HG02885 (cell line): ENCODE results near the gene PHF19.
A peak's percentile ranks its signal among the peaks of the same experiment; 100 is the strongest.

Experiments
- ATAC-seq: cut with Tn5 transposase; IDR thresholded peaks from one replicate; pipeline ENCODE4 v1.9.1; 2021; ENCODE audit warnings: mild to moderate bottlenecking; ENCODE audit not compliant: unreplicated experiment, poor library complexity

The PHF19 gene

DNA sequence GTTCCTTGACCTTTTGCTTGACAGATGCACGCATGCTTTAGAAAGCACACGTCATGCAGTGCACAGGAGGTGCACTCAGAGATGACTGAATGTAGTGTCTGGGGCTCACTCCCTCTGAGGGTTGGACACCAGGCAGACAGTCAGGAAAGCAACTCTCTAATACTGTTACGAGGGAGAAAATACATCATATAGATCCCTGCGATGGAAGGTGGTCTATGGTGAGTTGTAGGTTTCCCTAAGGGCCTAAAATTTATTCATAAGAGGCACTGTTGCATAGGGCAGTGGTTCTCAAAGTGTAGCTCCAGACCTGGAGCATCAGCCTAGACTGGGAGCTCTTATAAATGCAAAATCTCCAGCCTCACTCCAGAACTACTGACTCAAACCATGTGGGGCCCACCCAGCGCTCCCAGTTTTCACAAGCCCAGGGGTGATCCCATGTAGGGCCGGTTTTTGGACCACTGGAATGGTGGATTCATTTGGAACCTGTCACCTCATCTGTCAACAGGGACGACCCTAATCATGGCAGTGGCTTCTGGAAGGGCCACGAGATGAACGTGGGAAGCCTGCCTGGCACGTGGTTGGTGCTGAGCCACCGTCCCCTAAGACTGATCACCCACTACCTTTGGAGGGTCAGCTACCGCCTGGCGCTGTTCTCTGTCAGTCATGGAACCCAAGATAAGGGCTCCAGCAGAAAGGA lies 16.8 kb upstream of the PHF19 start:
- ATAC-seq = no peak

DNA sequence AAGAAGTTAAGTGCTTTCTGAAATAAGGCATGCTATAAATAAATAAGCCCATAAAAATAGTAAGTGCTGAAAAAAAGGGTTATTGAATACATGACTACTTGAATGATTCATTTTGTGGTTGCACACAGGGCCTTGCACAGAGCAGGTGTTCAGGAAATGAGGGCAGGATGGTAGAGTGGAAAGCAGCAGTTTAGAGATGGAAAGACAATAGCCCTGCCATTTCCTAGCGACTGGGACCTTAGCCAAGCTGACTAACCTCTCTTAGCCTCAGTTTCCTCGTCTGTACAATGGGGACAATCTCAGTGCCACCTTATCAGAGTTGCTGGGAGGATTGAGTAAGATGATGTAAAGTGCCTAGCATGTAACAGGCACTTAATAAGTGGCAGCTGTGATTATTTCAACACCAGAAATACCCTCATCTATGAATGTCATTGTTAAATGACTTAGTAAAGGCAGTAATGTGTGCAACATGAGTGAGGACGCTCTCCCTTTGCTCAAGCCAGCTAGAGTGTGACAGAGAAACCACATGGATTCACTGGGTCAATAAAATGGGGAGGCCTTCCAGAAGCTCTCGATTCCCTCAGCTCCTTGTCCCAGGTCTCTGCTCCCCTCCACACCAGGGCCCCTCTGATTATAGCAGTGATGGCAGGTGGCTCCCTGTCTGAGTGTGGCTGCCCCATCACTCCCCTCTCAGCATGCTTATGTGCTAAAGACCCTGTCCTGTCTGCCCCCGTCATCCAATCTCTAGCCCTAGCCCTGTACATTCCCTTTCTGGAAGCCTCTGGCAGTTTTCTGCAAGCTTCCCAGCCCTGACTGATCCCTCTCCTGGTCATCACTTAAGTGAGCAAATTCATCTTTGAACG lies 16.0 kb upstream of the PHF19 start:
- peak; percentile 76 for ATAC-seq

DNA sequence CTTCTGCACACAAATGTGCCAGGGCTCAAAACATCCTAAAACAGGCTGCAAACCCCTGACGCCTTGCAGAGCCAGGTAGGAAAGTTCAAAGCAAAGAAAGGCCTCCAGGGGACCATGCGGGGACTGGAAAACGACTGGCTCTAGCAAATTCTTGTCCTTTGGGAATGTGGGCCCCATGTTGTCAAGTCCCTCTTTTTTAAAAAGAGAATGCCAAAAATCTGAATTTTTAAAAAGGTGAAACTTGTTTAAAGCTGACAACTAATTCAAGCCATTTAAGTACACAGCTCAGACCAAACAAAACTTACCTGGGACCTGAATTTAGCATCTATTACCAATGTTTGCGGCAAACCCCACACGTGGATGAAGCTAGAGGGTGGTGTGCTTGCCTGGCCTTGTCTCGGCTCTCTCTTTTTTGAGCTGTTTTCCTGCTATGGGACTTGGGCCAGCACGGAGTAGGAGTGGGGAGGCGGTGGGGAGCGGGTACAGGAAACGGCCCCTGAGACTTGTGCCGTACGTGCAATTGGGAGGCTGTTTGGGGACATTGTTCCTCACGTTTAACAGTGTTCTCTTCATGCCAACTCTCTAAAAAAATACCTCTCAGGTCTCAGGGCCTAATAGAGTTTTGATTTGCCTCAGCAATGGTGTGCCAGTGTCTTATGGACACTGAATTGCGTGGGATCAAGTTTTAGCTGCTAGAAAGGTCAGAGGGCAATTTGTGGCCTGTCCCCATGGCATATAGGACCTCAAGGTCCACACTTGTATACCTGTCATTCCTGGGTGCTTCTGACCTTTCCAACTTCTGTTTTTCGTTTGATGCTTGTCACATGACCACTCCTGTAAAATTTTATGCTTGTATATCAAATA lies 15.1 kb upstream of the PHF19 start:
- ATAC-seq = peak; percentile 36

DNA sequence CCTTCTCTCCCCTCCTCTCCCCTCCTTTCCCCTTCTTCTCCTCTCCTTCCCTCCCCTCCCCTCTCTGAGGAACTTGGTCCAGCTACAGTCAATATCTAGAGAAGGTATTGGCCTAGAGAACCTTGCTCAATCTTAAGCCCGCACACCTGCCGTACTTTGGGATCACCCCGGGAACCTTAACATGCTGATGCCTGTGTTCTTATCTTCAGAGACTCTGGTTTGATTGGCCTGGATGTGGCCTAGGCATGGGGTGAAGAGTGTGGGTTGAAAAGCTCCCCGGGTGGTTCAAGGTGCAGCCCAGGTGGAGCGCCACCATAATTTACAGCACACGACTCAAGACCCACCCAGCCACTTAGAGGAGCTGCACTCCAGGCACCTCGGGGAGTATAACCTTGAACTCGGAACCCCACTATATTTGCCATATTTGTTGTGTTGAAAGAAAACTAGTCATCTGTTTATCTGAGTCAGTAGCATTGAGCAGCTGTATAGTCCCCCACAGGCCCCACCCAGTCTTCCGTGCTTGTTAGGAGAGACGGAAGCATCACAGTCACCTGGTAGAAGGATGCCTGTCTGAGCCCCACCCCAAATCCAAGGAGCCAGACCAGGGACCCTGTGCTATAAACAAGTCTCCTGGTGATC lies 14.4 kb upstream of the PHF19 start:
- ATAC-seq = no peak

DNA sequence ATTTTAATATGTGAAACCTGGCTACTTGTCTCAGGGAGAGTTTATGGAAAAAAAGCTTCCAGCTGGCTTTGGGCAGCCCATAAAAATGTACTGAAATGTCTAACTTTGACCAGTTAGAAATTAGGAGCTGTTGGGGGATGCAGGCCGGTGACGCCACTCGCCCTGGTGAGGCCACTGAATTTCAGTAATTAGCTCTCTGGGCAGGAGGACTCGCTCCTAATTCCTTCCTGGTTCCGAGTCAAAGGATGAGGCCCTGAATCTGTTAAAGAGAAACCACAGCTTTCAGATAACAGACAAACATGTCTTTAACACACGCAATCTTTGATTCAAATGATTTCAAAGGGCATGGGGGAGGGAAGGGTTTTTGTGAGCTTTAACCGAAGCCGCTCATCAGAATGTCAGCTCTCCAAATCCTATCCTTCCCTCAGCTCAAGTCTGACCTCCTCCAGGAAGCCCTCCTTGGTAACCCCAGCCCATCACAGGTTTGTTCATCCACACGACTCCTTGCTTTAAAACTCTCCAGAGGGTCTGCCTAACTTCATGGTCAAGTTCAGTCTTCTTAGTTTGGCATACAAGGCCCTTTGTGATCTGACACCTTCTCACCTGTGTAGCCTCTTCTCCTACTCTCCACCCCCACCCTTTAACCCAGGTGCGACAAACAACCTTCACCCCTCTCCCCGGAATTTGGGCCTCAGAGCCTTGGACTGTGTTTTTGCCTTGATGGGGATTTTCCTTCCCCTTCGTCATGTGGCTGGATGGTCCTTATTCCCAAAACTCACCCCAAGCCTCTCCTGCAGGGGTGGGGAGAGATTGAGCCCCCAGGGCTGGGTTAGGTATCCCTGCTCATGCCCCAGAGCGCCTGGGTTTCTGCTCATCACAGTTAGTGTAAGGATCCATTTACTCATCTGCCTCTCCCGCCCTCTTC lies 13.6 kb upstream of the PHF19 start:
- no peak for ATAC-seq

DNA sequence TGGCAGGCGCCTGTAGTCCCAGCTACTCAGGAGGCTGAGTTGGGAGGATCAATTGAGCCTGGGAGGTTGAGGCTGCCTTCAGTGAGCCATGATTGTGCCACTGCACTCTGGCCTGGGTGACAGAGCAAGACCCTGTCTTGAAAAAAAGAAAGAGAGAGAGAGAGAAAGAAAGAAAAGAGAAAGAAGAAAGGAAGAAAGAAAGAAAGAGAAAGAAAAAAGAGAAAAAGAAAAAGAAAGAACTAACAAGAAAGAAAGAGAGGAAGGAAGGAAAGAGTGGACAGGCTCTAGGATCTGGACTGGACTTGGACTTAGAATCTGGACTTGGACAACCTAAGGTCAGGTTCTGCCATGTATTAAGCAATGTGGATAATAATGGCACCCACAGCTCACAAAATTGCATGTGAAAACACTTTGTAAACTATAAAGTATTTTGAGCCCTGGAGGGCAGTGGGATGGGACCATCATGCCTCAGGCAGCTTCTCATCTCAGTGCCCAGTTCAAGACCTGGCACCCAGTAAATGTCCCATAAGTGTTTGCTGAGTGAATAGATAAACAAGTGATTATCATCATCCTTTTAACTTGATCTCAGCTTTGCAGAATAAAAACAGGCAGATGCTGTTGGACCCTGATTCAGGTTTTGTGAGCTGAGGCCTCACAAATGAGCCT lies 12.8 kb upstream of the PHF19 start:
- no peak for ATAC-seq

DNA sequence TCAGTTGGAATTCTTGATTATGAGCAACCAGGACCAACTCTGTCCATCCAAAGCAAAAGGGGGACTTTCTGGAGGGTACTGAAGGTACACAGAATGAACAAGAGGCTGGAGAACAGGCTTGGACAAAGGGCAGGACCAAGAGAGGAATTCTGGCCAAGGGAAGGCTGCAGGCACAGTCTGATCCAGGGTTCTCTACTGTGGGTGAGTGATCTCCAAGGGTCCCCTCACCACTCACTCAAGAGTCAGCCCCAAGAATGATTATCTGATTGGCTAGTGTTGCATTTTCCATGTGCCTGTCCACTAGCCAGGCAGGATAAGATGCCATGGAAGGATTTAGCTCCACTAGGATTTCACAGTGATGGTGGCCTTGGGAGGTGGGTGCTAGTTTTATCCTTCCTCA lies 11.6 kb upstream of the PHF19 start:
- ATAC-seq = no peak

DNA sequence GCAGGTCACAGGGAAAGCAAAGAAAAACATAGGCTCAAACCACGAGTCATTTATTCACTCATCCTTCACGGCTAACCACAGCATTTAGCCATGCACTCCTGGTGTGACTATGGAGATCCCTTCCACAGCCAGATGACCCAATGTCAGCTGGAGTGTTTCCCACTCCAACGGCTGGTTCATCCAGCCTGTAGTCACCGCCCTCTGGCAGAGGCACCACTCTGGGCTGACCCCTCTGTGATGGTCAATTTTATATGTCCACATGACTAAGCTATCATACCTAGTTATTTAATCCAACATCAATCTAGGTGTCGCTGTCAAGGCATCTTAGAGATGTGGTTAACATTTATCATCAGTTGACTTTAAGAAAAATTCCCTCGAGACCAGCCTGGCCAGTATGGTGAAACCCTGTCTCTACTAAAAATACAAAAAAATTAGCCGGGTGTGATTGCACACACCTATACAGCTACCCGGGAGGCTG lies 9.5 kb upstream of the PHF19 start:
- ATAC-seq = no peak

DNA sequence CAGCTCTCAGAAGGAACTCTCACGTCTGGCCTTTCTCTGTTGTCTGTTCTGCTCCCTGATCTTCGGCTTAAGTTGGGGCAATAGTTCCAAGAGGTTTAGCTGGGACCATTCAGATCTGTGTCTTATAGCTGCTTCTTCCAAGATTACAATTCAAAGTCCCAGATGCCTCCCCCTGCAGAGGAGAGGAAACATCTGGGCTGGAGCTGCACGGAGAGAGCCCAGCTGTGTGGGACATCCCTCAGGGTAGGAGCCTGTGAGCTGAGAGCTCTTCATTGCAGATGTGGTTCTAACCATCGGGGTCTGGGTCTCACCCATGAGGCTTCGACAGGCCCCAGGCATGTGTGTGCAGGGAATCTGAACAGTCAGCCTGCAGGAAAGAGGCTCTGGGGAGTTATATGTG lies 9.0 kb upstream of the PHF19 start:
- no peak for ATAC-seq

DNA sequence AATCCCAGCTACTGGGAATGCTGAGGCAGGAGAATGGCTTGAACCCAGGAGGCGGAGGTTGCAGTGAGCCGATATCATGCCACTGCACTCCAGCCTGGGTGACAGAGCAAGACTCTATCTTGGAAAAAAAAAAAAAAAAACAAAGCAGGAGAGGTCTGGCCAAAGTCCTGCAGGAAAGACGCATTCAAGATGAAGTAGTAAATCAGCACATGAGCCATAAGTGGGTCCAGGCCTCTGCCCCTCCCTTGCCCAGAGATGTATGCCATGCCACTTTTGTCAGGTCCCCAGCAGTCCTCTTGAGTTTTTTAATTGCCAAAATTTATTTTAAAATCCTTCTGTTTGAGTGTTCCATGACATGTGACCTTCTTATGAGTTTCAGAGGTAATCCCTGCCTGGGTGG lies 8.5 kb upstream of the PHF19 start:
- ATAC-seq = no peak

DNA sequence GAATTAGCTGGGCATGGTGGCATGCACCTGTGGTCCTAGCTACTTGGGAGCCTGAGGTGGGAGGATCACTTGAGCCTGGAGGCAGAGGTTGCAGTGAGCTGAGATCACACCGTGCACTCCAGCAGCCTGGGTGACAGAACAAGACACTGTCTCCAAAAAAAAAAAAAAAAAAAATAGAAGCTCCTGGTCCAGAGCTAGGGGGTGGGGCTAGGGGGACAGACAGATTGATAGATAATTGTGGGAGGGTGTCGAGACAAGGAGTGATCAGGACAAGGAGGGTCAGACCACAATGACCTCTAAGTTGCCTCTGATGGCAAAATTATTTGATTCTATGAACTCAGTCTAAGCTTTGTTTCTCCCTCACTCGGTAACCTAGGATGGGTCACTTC lies 6.6 kb upstream of the PHF19 start:
- ATAC-seq = no peak

DNA sequence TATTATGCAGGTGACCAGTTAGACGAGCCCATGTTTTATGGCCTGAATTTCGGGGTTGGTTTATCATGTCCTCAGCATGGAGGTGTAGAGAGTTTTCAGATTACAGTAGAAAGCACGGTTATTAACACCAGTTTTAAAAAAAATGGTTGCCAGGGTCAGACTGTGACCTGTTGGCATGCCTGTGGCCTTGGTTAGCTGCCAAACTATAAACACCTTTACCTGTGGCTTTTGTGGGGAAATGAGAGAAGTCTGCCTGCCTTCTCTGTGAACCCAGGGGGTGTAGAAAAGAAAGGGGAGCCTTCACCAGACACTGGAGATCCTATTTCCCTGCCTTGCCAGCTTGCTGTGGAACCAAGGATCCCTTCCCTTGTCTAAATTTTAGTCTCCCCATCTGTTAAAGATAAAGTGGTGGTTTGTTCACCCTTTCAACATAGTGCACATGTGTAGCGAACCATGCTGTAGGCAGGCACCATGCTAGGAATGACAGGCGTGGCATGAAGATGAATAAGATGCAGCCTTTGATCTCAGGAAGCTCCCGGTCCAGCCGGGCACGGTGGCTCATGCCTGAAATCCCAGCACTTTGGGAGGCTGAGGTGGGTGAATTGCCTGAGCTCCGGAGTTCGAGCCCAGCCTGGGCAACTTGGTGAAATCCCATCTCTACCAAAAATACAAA lies 6.1 kb upstream of the PHF19 start:
- ATAC-seq = no peak

DNA sequence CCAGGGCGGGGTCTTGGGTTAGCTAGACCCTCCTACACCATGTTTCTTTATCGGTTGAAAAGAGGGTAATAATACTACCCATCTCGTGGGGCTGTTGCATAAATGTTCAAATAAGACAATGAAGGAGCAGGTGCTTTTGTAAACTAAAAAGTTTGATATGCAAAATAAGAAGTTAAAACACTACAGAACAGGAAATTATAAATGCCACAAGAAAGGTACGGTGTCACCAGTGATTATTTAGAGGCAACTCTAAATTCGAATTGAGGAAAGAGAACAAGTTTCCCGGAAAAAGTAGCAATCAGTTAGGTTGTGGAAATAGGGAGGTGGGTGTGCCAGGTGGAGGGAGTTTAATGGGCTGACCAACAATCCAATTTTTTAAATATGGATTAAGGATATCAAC lies 2.5 kb upstream of the PHF19 start:
- ATAC-seq = no peak

DNA sequence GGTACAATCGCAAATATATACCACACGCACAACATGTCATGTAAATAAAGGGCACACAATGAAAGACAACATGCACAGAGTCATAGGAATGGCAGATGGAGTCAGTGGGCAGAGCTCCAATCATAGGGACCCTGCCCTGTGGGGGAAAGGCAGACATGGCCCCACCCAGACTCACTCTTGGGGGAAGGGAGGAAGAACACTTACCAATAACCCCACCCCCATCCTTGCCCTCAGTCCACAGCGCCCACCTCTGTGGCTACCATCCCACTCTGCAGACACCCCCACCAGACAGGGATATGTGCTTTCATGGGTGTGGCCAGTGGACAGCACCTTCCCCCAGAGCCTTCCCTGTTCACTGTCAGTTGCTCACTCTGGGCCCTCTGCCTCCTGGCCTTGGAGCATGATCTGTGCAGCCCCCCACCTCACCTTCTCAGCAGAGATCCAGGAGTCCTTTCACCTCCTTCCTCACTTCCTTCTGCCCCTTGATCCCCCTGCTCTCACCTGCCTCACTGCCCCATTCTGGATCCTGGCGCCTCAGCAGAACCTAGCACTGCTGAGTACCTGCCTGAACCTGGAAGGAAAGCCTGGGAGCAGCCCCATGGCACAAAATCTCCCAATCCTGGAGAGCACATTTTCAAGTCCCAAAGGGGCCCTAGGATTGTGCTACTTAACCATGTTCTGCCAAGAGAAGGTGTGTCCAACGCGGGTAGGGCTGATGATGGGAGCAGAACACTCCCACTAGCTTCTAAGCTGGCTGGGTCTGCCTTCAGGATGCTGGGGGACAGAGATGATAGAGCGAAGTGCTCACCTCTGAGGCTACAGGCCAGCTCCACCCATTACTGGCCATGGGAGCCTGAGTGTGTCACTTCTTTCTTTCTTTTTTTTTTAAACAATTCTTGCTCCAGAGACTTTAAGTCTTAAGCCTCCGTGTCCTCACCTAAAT lies 1.5 kb upstream of the PHF19 start:
- ATAC-seq = no peak

DNA sequence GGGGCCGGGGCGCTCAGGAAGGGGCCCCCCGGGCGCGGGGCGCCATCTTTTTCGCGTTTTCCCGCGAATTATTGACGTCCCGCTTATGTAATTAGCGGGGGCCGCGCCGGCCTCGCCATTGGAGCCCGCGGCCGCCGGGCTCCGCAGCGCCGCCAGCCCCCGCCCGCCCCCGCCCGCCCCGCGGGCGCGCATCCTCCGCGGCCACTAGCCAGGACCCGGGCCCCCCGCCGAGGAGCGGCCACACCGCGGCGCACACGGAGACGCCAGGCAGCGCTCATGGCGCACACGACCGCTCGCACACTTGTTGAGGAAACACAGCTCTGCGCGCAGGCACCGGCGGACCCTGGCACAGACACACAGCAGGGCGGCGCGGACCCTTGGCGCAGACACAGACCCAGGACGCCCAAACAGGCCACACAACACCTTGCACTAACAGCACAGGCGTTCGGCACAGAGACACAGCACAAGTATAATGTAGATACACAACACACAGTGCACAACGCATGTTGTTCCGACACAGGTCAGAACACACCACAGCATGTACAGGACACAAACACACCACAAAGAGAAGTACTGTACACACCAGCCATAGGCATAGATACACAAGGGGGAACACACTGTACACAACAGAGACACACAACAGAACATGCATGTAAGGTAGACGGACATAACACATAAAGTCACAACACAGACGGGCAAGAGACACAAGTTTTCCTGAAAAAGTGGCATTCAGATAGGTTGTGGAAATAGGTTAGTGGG lies 467 bp upstream of the PHF19 start:
- ATAC-seq = peak; percentile 39
